ENCODE results near the gene CD80.
A peak's percentile ranks its signal among the peaks of the same experiment; 100 is the strongest.
"Not testable (repeated sequence)": the region's sequence is repeated elsewhere in the genome, so short reads cannot be mapped to it uniquely, and the experiment has no call there.

The CD80 gene, protein sequence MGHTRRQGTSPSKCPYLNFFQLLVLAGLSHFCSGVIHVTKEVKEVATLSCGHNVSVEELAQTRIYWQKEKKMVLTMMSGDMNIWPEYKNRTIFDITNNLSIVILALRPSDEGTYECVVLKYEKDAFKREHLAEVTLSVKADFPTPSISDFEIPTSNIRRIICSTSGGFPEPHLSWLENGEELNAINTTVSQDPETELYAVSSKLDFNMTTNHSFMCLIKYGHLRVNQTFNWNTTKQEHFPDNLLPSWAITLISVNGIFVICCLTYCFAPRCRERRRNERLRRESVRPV

DNA sequence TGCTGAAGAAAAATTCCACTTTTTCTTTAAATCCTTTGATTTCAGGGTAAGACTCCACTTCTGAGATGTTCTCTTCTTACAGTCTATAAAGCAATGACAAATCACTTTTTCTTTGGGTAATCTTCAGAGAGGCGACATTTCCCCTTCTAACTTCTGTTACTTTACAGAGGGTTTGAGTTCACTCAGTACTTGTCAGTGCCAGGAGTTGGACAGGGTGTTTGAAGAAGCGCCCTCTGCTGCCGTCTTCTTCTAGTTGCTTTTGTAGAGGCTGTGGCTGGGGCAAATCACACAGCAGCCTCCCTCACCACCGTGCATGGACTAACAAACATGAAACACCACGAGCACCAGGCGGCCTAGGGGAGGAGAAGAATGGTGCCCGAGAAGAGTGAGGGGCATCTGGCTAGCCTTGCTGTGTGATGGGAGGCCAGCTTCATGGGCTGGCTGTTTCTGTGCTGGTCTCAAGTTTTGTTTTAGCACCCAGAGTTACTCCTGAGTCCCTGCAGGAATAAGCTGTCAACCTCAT lies at the start of gene CD80:
TSS of gene CD80 (minus strand) at position 174 of the 523 bp plus-strand sequence. CDS start 1,886 bp downstream, outside the sequence.
- no peak for TF ChIP-seq ZNF274 (IDR thresholded peaks at IDR 0.05; ENCODE audit: low read depth, low read length)
- H3K4me3 ChIP-seq (ENCODE audit: low read length), result peak within 1 kb of the TSS; percentile 98

DNA sequence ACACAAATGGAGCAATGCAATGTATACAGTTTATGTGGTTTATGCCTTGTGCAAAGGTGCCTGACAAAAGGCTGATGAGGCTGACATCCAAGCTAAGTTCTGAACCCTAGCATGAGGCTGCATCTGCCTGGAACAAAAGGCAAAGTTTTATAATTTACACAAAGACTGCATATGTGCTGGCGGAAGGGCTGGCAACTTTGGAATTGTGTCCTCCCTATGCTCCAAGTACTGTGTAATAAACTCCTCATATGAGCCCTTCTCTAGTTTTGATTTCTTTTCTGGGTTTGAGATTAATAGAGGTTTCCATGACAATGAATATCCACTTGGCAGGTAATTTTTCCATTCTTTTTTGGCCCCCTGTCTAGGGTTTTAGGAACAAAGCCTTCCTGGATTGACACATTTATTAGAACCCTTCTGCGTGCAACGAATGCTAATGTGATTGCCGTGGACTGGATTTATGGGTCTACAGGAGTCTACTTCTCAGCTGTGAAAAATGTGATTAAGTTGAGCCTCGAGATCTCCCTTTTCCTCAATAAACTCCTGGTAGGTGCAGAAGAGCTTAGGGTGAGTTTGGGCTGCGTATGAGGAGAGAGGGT lies 49.1 kb upstream of the CD80 start:
- no peak for TF ChIP-seq ZNF274 (IDR thresholded peaks at IDR 0.05; ENCODE audit: low read depth, low read length)
- H3K4me3 ChIP-seq (ENCODE audit: low read length), result no peak overlapping the region

DNA sequence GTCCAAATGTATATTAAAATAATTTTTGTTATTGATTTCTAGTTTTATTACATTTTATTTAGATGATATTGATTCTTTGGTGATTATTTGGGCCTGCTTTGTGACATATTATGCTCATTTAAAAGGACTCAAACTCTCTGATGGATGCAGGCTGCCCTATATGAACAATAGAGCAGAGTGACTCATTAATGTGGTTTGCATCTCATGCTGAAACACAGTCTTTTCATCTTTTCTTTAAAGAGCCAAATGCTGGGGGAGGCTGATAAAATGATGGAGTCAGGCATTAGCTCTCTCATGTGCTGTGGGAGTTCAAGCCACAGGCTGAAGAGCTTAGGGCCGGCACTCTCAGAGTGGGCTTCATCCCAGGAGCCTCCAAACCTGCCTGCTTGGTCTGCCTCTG lies 45.5 kb upstream of the CD80 start:
- H3K4me3 ChIP-seq (ENCODE audit: low read length), result no peak overlapping the region
- no peak for TF ChIP-seq ZNF274 (IDR thresholded peaks at IDR 0.05; ENCODE audit: low read depth, low read length)

DNA sequence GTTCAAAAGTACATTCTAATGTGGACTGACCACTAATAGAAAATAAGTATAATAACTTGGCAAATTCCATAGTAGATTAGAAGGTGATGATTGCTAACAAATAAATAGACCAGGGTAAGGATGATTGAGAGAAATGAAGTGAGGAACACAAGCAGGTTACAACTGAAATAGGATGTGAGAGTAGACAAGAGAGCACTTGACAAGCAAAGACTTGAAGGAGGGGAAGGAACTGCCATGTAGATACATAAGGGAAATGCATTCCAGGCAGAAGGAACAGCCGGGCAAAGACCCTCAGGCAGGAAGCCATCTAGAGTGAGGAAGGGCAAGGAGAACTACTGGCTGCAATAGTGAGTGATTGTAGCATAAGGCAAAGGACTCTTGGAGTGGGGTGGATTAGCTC lies 43.3 kb upstream of the CD80 start:
- H3K4me3 ChIP-seq (ENCODE audit: low read length), result no peak overlapping the region
- TF ChIP-seq ZNF274 (IDR thresholded peaks at IDR 0.05; ENCODE audit: low read depth, low read length), result no peak

DNA sequence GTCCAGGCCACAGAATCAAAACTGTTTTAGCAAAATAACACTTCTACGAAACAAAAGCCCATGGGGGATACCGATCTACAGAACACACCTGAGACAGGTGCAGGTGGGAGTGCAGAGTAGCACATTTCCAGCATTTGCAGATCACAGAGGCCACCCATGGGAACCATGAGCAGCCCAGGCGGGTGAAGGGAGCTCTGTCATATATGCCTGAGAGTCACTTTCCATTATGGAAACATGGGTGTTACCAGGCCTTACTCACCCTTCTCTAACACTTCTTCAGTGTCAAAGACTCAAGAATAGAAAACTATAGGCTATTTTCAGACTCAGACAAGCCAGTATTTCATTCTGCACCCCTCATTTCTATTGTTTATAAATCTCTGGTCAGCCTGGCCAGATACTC lies 41.7 kb upstream of the CD80 start:
- TF ChIP-seq ZNF274 (IDR thresholded peaks at IDR 0.05; ENCODE audit: low read depth, low read length), result no peak
- no peak overlapping the region; the same call in 1 of the 2 replicates for H3K4me3 ChIP-seq (ENCODE audit: low read length)

DNA sequence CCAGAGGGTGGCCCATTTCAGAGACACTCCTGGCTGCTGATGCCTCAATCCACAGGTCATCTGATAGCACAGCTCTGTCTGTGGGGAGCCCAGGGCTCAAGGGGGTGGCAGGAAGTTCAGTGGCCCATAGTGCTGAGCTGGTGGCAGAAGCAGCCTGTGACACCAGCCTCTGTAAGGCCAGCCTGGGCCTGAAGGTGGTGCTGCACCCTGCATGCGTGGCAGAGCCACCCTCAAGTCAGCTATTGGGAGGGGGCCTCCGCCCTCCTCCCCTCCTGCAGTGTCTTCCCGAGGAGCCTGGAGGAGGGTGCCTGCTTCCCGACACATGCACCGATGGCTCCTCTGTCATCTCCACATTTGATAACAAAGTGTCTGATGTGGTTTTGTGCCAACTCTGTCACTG lies 41.3 kb upstream of the CD80 start:
- H3K4me3 ChIP-seq (ENCODE audit: low read length), result no peak overlapping the region; the same call in 1 of the 2 replicates
- no peak for TF ChIP-seq ZNF274 (IDR thresholded peaks at IDR 0.05; ENCODE audit: low read depth, low read length)

DNA sequence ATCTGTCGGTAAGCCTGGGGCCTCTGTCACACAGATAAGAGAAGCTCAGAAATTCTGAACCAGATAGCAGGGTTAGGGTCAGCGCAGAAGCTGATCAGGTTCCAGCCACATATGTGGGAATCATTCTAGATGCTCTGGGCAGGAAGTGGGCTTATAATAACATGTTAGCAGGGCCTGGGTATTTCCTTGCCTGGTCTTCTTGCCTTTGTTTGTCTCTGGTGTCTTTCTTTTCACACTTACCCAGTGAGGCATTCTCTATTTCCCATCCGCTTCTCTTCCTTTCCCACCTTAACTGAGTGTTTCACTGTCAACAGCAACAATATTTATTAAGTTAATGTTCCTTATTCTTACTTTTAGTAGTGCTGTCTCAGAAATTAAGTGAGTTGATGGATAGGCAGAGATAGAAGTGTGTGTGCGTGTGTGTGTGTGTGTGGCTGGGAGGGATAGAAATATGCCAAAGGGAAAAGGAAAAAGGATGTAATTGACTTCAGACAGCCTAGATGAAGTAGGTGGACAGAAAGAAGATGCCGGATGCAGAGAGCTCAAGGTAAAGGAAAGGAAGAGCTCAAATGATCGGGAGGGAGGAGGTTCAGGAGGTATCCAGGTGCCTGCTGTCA lies 40.3 kb upstream of the CD80 start:
- H3K4me3 ChIP-seq (ENCODE audit: low read length), result peak overlapping the region; percentile 32; the same call in 1 of the 2 replicates
- TF ChIP-seq ZNF274 (IDR thresholded peaks at IDR 0.05; ENCODE audit: low read depth, low read length), result no peak

DNA sequence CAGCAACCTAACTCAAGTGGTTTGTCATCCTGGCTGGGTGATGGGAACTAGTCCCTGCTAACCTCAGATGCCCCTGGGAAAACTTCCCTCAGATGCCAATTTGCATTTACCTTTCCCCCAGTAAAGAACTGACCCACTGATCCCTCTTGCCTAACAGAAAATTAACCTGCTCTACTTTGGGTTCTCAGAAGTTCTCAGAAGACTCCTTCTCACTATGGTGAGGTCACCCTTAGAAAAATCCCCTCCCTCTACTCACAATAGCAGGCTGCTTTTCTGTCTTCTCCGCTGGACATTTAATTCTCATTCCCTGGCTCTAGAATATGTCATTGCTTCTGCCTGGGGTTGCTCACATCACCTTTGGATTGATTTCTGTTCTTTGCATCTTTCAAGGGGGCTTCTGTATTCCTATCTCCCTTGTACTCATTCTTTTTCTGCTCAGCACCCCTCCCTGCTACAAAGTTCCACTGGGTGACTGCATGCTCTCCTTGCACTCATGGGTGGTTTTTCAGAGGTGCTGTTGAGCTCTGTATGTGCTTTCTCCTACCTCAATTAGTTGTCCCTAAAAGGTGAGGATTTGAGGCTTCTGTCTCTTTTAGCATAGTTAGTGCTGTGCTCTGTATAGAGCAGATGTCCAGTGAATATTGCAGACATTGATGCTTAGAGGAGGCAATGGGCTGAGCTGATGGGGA lies 39.1 kb upstream of the CD80 start:
- H3K4me3 ChIP-seq (ENCODE audit: low read length), result peak overlapping the region; percentile 32; the same call in 1 of the 2 replicates
- TF ChIP-seq ZNF274 (IDR thresholded peaks at IDR 0.05; ENCODE audit: low read depth, low read length), result no peak

DNA sequence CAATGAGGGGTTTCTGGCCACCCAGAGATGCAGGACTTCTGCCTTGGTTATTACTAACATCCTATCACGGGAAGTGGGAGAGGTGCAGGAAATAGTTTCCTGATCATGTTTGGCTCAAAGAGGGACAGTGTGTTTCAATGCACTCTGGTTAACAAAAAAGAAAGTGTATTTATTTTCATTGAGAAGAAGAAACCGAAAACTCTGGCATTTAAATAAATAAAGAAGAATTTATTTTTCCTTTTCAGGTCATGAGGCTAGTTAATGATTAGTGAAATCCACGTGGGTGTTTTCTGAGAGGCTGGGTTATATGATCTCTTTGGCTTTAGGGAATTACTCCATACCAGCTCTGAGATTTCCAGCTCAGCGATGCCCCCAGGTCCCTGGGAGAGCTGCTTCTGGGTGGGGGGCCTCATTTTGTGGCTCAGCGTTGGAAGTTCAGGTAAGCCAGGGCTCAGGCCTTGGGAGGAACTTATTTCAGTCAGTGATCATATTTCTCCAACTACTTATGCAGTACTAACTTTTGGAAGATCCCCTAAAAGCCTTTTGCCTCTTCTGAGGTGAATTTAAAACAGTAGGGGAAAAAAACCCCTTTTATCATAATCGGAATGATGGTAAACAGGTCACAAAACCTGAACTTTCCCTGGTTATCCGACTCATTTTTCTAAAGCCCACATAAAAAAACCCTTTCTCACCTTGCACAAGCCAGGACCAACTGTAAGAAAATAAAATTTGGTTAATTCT lies 38.3 kb upstream of the CD80 start, which contains the start of gene PLA1A:
TSS of gene PLA1A (plus strand) at position 338 of the 741 bp plus-strand sequence. CDS start at position 367, 29 bp downstream.
- TF ChIP-seq ZNF274 (IDR thresholded peaks at IDR 0.05; ENCODE audit: low read depth, low read length), result no peak
- peak within 1 kb of the TSS; percentile 36; the same call in 1 of the 2 replicates for H3K4me3 ChIP-seq (ENCODE audit: low read length)

DNA sequence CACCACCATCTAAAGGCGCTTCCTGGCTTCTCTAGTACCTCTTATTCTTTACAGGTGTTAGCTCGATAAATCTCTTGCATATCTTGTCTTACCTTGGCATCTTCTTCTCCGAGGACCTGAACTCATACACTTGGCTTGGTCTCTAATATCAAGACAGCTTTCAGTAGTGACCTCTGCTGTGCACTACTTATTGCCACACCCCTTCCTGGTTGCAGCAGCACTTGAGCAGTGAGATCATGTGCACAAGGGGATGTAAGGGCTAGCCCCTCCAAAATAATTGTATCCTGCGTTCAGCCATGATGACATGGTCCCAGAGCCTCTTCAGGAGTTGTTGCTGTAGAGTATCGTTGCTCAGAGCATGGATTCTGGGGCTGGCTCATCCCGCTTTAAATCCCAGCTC lies 37.0 kb upstream of the CD80 start:
- H3K4me3 ChIP-seq (ENCODE audit: low read length), result no peak overlapping the region

DNA sequence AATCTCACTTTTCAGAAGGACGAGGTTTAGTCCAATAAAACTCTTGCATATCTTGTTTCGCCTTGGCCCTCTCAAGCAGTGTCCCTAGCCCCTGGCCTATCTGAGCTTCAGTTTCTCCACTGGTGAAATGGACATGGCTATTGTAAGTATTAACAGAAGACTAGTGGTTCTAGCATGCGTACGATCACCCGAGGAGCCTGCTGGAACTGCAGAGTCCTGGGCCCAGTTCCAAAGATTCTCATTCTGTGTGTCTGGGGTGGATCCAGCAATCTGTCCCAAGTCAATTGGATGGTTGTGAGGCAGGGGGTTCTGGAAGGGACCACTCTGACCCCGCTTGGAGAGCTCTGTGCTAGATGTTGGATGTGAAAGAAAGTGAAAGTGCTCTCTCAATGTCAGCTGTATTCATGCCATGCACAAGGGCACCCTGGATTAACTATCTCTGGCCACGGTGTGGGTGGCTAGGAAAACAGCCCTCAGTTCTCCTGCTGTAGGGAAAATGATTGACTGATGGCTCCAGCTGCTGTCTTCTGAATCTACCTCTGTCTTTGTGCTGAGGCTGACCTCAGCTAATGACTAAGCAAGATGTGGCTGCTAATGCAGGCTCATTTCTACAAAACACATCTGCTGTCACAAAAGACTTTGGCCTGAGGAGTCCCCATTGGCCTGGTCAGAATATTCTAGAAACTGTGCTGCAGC lies 36.4 kb upstream of the CD80 start:
- no peak for TF ChIP-seq ZNF274 (IDR thresholded peaks at IDR 0.05; ENCODE audit: low read depth, low read length)
- no peak overlapping the region for H3K4me3 ChIP-seq (ENCODE audit: low read length)

More for the DNA sequence above, 37.0 kb upstream of the CD80 start:
- no peak for TF ChIP-seq ZNF274 (IDR thresholded peaks at IDR 0.05; ENCODE audit: low read depth, low read length)

DNA sequence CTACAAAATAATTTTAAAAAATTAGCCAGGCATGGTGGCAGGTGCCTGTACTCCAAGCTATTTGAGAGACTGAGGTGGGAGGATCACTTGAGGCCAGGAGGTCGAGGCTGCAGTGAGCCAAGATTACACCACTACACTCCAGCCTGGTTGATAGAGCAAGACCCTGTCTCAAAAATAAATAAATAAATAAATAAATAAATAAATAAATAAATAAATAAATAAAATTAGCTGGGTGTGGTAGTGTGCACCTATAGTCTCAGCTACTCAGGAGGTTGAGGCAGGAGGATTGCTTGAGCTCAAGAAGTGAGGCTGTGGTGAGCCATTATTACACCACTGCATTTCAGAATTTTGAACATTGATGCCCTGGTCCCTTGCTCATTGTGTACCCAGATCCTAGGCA lies 35.5 kb upstream of the CD80 start:
- not testable (repeated sequence) for H3K4me3 ChIP-seq (ENCODE audit: low read length)

DNA sequence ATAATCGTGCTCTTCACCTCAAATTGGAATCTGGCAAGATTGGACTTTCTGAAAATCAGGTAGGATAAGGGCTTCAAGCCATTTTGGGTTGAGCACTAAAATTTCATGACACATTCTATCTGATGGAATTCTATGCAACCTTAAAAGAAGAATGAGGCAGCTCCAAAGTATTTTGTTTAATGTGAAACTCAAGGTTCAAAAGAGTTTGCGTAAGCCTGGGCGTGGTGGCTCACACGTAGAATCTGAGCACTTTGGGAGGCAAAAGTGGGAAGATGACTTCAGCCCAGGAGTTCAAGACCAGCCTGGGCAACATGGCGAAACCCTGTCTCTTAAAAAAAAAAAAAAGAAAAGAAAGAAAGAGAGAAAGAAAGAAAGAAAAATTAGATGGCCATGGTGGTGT lies 34.7 kb upstream of the CD80 start:
- no peak for TF ChIP-seq ZNF274 (IDR thresholded peaks at IDR 0.05; ENCODE audit: low read depth, low read length)

More for the DNA sequence above, 34.7 kb upstream of the CD80 start:
- no peak overlapping the region for H3K4me3 ChIP-seq (ENCODE audit: low read length)
